ENCODE data around the gene DLGAP1.

DLGAP1 gene

GRCh38 chr18:3742541-3742940 lies 712.6 kb downstream of the DLGAP1 start:
- intact Hi-C loops (cut with DNase I) = no loop called here
- no peak for DNase-seq

GRCh38 chr18:3741333-3741732 lies 713.8 kb downstream of the DLGAP1 start:
- no peak for DNase-seq
- intact Hi-C loops (cut with DNase I) = no loop called here

- intact Hi-C loops (cut with DNase I) = no loop called here
- DNase-seq = no peak
Observed at GRCh38 chr18:3728704-3729437, 726.2 kb downstream of the DLGAP1 start.

- intact Hi-C loops (cut with DNase I) = no loop called here
- DNase-seq = no peak
Observed at GRCh38 chr18:3727274-3727673, 727.8 kb downstream of the DLGAP1 start.

GRCh38 chr18:3726238-3726951 lies 728.7 kb downstream of the DLGAP1 start:
- no peak for DNase-seq
- intact Hi-C loops (cut with DNase I) = no loop called here

- intact Hi-C loops (cut with DNase I) = no loop called here
Observed at GRCh38 chr18:3725115-3725514, 730.0 kb downstream of the DLGAP1 start.

GRCh38 chr18:3723554-3723953 lies 731.6 kb downstream of the DLGAP1 start:
- intact Hi-C loops (cut with DNase I) = no loop called here
- DNase-seq = no peak

More at GRCh38 chr18:3725115-3725514, 730.0 kb downstream of the DLGAP1 start:
- no peak for DNase-seq

GRCh38 chr18:3722649-3723433 lies 732.3 kb downstream of the DLGAP1 start:
- no peak for DNase-seq
- intact Hi-C loops (cut with DNase I) = no loop called here

- intact Hi-C loops (cut with DNase I) = no loop called here
- peak in 1 of 42 donors; percentile 22 for DNase-seq
Observed at GRCh38 chr18:3721771-3722648, 733.1 kb downstream of the DLGAP1 start.

GRCh38 chr18:3720818-3721545 lies 734.1 kb downstream of the DLGAP1 start:
- no peak for DNase-seq
- intact Hi-C loops (cut with DNase I) = no loop called here

- intact Hi-C loops (cut with DNase I) = no loop called here
Observed at GRCh38 chr18:3720159-3720558, 734.9 kb downstream of the DLGAP1 start.

GRCh38 chr18:3717376-3718025 lies 737.6 kb downstream of the DLGAP1 start:
- intact Hi-C loops (cut with DNase I) = no loop called here
- DNase-seq = no peak

More at GRCh38 chr18:3720159-3720558, 734.9 kb downstream of the DLGAP1 start:
- DNase-seq = no peak

GRCh38 chr18:3716116-3716660 lies 738.9 kb downstream of the DLGAP1 start:
- DNase-seq = no peak
- intact Hi-C loops (cut with DNase I) = no loop called here

- intact Hi-C loops (cut with DNase I) = no loop called here
- no peak for DNase-seq
Observed at GRCh38 chr18:3715231-3716080, 739.7 kb downstream of the DLGAP1 start.

- no peak for DNase-seq
- intact Hi-C loops (cut with DNase I) = no loop called here
Observed at GRCh38 chr18:3713708-3714107, 741.4 kb downstream of the DLGAP1 start.

GRCh38 chr18:3713166-3713565 lies 741.9 kb downstream of the DLGAP1 start:
- intact Hi-C loops (cut with DNase I) = no loop called here
- DNase-seq = no peak

- no peak for DNase-seq
Observed at GRCh38 chr18:3712491-3712890, 742.6 kb downstream of the DLGAP1 start.

More at GRCh38 chr18:3712491-3712890, 742.6 kb downstream of the DLGAP1 start:
- intact Hi-C loops (cut with DNase I) = no loop called here

Data from head of caudate nucleus (tissue), 42 donors.